Activated CD4-positive, CD25-positive, alpha-beta regulatory T cell (primary cell): Measurements from ENCODE around the gene PTPRK.

Experiments used
- DNase-seq, 4 experiments: peaks; one replicate each; lab custom pipeline; 2025; lab: John Stamatoyannopoulos, UW

Gene PTPRK

DNA sequence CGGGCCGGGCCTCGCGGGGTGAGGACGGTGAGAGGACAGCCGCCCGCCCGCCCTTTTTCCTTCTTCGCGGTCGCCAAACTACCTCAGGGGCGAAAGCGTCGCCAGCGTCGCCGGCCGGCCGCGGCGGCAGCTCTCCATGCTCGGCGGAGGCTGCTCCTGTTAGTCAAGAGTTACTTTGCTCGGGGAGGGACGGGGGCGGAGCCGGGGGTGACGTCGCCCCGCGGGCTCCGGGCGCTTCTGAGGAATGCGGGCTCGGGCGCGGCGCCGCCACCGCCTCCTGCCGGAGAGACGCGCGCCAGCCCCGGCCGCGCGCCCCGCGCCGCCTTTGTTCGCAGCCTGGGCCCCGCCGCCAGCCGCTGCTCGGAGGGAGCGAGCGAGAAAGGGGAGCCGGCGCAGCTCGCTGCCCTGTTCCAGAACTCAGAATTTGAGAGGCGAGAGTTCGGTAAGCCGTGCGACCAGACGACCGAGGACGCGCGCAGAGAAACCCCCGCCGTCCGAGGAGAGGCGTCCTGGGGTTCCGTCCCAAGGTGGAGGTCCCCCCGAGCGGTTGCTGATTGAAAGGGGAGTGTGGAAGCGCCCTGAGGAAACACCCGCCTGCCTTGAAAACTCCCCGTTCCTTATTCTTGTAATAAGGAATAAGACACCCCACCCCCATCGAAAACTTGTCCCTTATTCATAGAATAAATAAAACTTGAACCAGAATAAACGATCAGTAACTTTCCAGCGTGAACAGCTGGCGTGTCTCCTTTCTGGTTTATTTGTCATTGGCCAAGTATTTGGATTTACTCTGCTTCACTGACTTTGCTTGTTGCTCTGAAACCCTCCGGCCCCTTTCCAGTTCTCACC, at the start of gene PTPRK:
PTPRK (minus strand) TSS at position 164 of the 846 bp plus-strand sequence. CDS start 241 bp downstream, outside the sequence.
- DNase-seq, result peak; percentile 20 to 38 (median 32)

DNA sequence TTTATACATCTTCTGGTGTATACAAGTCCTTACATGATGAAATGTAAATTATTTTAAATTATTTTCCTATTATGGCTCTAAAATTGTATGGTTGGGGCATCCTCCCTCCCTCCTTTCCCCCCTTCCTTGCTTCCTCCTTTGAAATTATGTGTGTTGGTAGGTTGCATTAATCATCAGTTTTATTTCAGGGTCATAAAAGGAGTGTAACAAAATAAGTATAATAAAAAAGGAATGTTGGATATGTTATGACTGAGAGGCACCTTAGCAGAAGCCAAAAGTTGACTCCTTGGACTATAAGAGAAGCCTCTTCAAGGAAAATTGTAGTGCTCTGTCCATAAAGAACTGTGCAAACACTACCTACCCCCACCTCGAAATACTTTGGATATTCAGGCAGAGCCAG, 46.6 kb upstream of the PTPRK start:
- DNase-seq, result no peak

DNA sequence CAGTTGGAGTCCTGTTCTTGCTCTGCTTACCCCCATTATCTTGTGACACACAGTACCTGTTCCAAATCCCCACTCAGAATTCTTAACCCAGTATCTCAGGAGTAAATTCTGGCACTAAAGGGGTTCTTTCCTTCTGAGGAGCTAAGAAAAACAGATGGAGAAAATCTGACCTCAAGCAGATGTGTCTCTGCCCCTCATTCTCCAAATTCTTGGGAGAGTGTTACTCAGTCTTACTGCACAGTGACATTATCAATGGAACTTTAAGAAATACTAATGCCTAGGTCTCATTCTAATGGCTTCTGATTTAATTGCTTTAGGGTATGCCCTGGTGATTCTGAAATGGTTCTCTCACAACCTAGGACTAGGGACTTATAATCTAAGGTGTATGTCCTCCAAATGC, 40.6 kb upstream of the PTPRK start:
- DNase-seq, result no peak

DNA sequence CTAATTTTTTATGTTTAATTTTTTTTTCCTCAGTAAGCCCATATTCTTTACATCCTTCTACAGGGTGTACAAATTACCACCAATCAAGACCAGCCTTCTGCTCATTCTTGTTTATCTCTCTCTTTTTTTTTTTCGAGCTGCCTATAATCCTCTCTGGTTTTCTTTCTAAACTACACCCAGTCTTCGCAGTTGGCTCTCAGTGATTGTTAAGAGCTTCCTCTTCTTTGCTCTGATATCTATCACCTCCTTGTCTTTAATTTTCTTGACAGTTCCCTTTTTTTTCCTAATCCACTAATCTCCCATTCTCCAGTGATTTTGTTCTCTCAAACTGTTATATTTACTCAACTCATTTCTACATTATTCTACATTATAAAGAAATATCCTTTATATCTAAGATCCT, 38.5 kb upstream of the PTPRK start:
- DNase-seq, result no peak

DNA sequence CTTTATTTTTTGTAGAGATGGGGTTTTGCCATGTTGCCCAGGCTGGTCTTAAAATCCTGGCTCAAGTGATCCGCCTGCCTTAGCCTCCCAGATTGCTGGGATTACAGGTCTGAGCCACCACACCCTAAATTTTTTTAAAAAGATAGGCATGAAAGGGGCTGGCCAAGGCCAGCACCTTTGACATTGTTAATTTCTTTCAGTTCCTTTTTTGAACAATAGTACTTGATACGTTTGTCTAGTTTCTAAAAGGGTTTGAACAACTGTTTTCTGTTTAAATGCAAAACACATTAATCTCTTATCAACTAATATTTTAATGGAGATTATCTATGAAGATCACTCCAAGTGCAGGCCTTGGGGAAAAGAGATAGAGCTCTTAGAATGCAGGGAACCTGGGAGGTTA, 37.6 kb upstream of the PTPRK start:
- DNase-seq, result no peak

DNA sequence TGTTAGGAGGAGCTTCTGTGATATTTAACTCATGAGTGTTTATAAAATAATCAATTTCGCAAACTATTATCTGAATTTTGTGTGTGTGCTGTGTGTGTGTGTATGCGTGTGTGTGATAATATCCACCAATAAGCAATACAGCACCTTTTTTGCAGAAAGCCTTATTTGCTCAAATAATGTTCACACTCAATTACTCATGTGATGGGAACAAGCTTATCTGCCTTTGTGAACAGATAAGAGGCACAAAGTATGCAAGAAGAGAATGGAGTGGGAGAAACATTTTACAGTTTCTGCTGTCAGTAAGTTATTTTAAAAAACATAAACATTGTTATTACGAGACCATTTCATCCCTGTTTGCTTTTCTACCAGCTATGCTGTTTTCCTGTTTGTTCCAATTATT, 36.7 kb upstream of the PTPRK start:
- DNase-seq, result no peak

DNA sequence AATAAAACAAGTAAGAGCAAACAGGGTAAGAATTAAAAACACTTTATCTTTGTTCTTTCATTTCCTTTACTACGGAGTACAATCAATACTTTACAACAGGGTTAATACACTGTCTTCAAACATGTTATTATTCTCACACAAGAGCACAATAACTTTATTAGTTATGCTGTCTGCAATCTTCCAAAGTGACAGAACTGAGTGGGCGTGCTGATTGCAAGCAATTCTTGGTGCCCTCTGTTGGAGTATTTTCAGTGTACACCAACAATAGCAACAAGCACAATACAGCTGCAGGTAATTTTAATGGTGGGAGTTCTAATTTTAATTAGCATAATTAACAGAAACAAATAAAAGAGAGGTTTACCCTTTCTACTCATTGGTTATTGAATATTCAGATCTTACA, 33.9 kb upstream of the PTPRK start:
- DNase-seq, result no peak

DNA sequence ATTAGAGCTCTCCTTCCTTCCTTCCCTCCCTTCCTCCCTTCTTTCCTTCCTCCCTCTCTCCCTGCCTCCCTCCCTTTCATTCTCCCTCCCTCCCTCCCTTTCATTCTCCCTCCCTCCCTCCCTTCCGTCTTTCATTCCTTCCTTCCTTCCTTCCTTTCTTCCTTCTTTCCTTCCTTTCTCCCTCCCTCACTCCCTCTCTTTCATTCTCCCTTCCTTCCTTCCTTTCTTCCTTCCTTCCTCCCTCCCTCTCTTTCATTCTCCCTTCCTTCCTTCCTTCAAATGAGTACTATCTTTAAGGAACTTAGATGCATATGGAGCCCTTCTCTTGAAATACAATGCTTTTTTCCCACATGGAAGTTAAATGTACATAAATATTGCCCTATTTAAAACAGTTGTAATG, 20.9 kb upstream of the PTPRK start:
- no peak for DNase-seq

DNA sequence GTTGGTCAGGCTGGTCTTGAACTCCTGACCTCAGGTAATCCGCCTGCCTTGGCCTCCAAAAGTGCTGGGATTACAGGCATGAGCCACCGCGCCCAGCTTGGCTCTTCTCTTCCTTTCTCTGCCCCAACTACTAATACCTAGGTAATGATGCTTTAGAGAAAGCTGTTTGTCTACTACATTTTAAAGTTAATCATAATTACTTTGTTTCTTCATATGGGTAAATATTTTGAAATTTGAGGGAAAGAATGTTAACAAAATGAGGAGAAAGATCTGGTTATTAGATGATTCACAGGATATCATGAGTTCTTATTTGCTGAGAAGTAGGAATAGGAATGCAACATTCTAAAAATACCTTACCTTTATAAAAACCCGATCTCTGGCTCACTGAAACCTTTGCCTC, 18.4 kb upstream of the PTPRK start:
- no peak for DNase-seq

DNA sequence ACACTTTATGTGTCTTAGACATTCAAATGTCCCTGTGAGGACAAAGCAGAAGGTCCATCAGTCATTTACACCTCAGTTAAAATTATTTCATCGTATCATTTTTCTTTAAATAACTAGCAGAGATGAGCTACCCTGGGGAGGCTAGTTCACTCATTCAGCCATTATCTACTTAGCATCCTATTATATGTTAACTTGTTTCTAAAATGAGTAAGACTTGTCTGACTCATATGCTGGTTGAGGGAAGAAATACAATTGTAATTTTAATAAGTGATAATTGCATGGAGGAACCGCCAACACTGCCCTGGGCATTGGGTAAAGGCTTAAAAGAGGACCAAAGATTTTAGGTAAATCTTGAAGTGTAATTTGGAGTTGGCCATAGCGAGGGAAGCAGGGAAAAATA, 12.4 kb upstream of the PTPRK start:
- DNase-seq, result no peak

DNA sequence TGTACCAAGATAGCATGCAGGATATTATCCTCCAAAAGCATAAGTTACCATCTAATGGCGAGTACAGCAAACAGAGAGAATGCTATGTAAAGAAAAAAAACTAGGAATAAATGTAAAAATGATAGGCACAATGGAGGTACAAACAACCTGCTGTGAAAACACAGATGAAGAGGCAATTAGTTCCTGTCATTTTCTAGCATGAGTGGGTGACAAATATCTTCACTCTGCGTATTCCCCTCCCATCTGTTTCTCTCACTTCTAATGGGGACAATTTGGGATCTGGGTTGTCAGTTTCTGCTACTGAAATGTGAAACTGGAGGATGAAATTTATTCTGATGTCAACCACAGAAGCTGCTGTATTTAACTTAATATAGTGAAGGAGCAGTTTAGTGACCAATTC, 11.7 kb upstream of the PTPRK start:
- DNase-seq, result no peak

DNA sequence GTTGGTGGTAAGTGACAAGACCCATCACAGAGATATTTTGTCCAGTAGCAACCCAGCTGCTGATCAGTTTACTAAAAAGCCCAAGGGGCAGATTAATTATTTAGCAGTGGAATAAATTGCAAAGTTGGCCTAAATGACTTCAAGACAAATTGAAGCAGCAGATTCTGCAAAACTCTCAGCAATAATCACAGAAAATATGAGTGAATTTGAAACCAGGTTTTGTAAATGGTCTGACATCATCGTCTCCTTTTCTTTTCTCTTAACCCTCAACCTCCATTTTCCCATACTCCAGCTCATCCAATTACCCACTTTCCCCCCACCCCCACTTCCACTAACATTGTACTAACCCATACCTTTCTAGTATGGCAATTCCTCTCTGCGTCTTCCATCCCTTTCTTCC, 11.3 kb upstream of the PTPRK start:
- DNase-seq, result no peak

DNA sequence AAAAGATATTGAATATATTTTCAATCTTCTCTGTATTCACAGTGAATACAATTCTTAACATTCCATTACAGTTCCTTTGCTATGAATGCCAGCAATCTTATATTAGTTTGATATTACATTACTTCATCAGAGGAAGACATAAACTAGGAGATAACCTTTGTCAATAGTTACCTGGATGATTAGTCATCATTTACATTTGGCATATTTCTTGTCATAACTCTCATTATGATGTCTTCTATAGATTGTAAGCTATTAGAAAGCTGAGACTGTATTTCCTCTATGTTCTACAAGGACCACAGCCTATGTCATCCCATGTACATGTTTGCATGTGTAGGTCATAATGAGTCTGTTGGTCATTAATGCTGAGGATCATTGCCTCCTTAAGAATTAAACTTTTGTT, 7.8 kb upstream of the PTPRK start:
- no peak for DNase-seq

DNA sequence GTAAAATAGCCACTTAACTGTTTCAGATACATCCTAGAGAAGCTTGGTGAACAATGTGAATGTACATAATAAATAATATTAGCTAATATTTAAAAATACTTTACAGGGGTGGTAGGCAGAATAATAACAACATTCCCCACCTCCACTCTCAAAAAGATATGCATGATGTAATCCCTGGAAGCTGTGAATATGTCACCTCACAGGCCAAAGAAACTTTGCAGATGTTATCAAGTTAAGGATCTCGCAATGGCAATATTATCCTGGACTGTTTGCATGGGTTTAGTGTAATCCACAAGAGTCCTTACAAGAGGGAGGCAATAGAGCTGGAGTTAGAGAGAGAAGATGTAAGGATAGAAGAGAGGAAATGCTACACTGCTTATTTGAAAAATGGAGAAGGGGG, 7.0 kb upstream of the PTPRK start:
- no peak for DNase-seq

DNA sequence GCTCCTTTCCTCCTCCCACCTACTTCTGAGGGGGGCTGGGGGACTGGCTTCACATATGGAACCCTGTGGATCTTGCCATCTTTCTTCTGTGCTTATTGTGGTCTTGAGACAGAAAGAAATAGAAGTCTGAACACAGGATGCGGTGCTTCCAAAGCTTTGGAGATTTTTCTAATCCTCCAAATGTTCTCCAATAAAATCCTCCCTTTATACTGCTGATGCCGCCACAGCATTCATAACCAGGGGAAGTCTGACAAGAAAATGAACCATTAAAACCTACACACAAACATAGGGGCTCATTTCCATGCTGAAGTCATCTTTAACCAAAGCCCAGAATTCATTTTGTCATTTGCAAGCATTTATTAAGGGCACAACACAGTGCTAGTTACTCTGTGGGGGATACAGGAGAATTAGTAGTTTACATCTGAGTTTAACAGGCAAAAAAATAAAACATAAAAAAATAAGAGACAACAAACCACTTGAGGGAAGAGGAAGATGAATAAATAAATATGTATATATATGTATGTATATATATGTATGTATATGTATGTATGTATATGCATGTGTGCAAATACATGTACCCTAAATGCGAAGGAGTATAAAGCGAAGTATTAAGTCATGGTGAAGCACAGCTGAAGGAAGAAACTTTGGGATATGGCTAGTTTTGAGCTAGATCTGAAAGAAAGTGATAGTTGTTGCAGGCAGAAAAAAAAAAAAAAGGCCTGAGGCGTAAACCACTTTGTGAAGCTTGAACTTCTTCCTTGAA, 5.9 kb upstream of the PTPRK start:
- no peak for DNase-seq

DNA sequence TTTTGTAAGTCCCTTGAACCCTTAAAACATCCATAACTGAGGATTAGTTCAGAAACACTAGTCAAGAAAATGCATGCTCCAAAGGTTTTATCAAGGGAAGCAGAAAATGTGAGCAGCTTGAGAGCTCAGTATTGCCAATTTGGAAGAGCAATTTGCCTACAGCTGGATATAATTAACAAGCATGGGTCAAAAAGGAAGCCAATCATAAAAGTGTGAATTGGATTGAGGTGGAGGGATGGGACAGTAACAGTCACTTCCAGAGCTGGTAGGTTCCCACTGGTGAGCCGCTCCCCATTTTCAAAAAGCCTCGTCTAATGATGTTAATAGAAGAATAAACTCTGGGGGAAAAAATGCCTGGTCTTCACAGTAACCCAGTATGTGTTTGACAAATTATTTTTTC, 5.0 kb upstream of the PTPRK start:
- DNase-seq, result no peak

DNA sequence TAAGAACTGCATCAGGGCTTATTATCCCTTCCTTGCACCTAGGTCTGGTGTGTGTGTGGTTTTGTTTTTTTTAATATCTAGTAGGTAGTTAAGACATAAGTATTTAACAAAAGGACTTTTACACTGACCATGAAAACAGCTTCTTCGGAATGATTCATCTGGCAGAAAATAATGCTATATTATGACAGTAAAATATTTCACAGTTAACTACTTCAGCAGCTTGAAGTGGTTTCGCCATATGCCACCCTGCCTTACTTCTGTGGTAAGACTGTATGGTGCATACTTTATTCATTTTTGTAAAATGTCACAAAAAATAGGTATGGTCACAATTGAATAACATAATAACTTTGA, 858 bp upstream of the PTPRK start:
- no peak for DNase-seq

DNA sequence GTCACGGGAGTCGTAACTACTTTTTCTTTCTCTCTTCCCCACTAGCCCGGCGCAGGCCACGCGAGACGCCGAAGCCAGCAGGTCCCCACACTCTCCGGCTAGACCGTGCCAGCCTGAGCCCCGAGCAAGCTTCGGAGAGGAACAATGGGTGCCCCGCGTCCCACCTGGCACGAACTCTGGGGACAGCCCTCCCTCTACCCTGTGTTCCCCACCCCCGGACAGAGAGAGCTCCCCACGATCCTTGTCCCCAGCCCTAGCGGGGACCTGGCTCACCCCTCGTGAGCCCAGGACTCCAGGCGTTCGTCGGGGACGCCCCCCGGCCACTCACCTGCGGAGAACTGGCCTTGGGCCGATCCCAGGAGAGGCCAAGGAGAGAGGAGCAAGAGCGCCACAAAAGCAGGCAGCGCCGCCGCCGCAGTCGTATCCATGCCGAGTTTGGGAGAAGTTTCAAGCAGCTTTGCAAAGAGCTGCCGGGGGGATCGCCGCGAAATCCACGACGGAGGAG, 416 bp downstream of the PTPRK start:
- DNase-seq, result no peak

DNA sequence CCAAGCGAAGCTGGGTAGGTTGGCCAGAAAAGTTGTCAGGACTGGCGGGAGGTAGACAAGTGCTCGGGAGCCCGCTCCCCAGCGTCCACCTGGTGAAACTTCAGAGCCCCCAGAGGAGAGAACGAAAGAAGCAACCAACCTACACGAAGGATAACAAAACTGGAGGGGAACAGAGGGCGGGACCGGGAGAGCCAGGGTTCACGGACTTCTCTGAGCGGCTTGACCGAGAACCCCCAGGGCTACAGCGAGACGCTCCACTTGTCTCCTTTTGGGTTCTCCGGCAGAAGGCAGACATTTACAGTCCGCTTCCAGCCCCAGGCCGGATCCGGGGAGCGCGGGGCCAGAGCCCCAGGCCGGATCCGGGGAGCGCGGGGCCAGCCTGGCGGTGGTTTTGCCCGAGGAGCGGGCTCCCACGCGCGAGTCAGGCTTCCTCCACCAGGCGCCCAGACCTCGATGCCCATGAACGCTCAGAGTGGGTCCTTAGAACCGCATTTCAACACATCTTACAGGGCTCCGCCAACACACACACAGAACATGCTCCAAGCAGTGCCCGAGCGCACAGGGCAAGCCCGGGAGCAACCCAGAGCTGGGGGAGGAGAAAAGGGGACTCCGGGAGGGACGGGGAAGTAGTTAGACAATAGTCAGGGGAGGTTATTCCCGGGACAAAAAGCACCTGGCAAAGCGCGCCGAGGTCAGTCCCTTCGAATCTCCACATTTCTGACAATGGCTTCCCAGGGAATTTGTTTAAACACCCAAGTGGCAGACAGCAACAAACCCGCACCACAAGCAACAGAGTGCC, 1.1 kb downstream of the PTPRK start:
- DNase-seq, result no peak

DNA sequence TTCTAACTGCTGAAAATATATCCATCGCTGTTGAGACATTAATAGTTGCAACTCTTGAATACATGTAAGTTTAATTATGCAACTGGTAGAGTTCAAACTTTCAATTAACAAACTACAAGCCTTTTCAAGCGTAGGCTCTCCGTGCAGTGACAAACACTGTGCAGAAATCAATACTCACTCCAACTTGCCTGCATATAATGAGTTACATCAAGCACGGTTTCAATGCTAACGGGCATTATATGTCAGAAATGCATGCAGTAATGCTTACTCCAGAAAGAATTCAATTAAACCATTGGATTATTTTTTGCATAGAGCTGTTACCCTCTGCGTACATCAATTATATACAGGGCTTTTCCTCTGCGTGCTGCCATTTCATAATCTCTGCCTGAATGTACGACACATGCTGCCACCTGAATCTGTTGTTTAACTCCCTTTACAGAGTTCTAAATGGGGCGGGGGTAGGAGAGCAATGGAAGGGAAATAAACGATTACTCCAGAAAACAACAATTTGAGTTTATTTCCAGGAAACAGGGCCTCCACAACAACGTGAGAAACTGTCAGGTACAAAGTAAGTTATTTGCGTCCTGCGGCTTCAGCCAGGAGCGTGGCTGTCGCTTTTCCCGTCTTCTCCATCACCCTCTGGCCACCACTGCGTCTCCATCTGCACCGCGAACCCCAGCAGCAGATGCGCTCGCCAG, 1.8 kb downstream of the PTPRK start:
- no peak for DNase-seq

DNA sequence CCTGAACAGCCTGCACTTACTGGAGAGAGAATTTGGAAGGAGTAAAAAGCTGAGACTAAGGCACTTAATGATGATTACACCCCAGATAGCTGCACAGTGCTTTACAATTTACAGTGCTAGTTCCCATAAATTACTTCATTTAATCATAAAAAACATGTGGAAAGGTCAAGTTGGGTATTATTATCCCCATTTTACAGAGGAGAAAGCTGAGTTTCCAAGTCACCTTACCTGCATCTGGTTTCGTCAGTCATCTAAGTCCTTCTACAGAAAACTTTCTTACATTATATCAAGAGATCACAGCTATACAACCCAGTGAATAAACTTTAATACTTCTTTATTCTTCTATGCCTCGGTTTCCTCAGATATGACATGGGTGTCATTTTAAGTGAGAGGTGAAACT, 3.3 kb downstream of the PTPRK start:
- DNase-seq, result no peak

DNA sequence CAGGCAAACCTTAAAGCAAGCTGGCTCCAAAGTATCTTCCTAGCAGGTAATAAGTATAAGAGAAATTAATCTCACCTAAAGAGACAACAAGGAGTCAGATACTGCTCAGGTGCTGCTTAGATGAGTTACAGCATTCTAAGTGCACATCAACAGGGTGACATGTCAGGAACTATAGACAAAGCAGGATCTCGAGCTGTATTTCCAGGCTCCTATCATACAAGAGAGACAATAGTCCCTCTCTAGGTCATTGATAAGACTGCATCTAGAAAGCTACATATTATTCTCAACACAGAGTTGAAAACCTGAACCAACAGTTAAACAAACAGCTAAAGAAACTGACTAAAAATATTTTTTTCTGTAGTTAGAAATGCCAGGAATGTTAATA, 3.9 kb downstream of the PTPRK start:
- no peak for DNase-seq
